ENCODE measurements around the gene C2orf92. TPM values are rescaled to one million over a fixed set of nuclear protein-coding genes. Genes with fewer than 3 reads are reported as not detected.
"Not testable (repeated sequence)": the region's sequence is repeated elsewhere in the genome, so short reads cannot be mapped to it uniquely, and the experiment has no call there.

The C2orf92 gene
- 3.3 and 6.2 TPM in 2 replicates for total RNA-seq (ENCODE audit: low replicate concordance)

- TF ChIP-seq CTCF (IDR thresholded peaks at IDR 0.05) (no peak), EZH2 (IDR thresholded peaks at IDR 0.05) (no peak), EZH2phosphoT487 (IDR thresholded peaks at IDR 0.05) (no peak)
- no peaks in the 10 kb centered on the region for H4K20me1 ChIP-seq (ENCODE audit: low read depth)
- no peaks in the 10 kb centered on the region for H3K9me3 ChIP-seq (ENCODE audit: low read depth)
- no peaks in the 10 kb centered on the region for H3K36me3 ChIP-seq
- no peaks in the 10 kb centered on the region for H3K36me3 Mint-ChIP-seq
- H3K4me2 ChIP-seq, result no peak within 1 kb of the TSS
- no peak within 1 kb of the TSS for H3K9ac ChIP-seq
- no peak within 1 kb of the TSS for H2AFZ ChIP-seq (replicated peaks)
- H3K27ac Mint-ChIP-seq, result no peak within 1 kb of the TSS
- peaks cover 9% of the 10 kb centered on the region for H3F3A ChIP-seq (ENCODE audit: low read depth)
- DNase-seq (ENCODE audit: low spot score), result no peak
- H3K79me2 ChIP-seq (ENCODE audit: low read depth), result no peaks in the 10 kb centered on the region
- H3K27me3 ChIP-seq, result no peaks in the 10 kb centered on the region
- no peak within 1 kb of the TSS for H3K27ac ChIP-seq
- H3K4me3 Mint-ChIP-seq, result no peak within 1 kb of the TSS
- peaks cover 4% of the 10 kb centered on the region for H3K4me1 Mint-ChIP-seq
- no peaks in the 10 kb centered on the region for H3K4me1 ChIP-seq
- H3K4me3 ChIP-seq, result no peak within 1 kb of the TSS
- H3K9me3 Mint-ChIP-seq, result no peaks in the 10 kb centered on the region
- H3K27me3 Mint-ChIP-seq (ENCODE audit: insufficient read depth, low read depth), result no peaks in the 10 kb centered on the region
These were observed at the start of gene C2orf92 for GRCh38 chr2:97669448-97669847. Gene C2orf92, plus strand, starts transcription at chr2:97669713. Its CDS starts 76 bp downstream, at chr2:97669789.

DNA sequence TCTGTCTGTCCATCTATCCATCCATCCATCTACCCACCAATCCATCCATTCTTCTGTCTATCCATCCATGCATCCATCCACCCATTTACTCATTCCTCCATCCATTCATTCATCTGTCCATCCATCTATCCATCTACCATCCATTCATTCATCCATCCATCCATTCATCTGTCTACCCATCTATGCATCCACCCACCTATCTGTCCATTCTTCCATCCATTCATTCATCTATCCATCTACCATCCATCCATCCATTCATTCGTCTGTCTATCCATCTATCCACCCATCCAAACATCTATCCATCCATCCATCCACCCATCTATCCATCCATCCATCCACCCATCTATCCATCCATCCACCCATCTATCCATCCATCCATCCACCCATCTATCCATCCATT lies 49.0 kb upstream of the C2orf92 start:
- not testable (repeated sequence) for H3K4me1 ChIP-seq; H3K36me3 Mint-ChIP-seq; H4K20me1 ChIP-seq (ENCODE audit: low read depth); H3K27ac Mint-ChIP-seq; H3K9ac ChIP-seq; H3K27ac ChIP-seq; H3F3A ChIP-seq (ENCODE audit: low read depth); H3K9me3 ChIP-seq (ENCODE audit: low read depth); H3K36me3 ChIP-seq; H3K9me3 Mint-ChIP-seq; H3K79me2 ChIP-seq (ENCODE audit: low read depth); H3K27me3 ChIP-seq; DNase-seq (ENCODE audit: low spot score); H3K27me3 Mint-ChIP-seq (ENCODE audit: insufficient read depth, low read depth); H3K4me3 ChIP-seq; H3K4me2 ChIP-seq; H2AFZ ChIP-seq (replicated peaks)
- H3K4me1 Mint-ChIP-seq, result peaks cover 10% of the 10 kb centered on the region
- peak overlapping the region; percentile 5 for H3K4me3 Mint-ChIP-seq

DNA sequence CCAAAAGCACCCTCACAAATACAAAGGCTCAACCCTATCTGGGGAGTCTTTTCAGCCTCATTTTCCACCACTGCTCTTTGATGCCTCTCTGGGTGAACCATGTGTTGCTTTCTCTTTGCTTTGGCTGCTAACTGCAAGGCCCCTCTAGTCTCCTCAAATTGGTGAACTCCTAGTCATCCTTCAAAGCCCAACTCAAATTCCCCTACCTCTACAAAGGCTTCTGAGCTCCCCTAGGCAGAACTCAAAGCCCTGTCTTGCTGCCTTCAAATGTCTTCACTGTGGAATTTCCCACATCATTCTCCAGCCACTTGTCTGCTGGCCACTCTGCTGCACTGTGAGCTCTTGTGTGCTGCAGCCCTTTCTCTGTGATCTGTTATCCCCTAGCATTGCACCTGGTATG lies 46.5 kb upstream of the C2orf92 start:
- H3K27ac Mint-ChIP-seq, result peak overlapping the region; percentile 18
- peaks cover 10% of the 10 kb centered on the region for H3K4me1 Mint-ChIP-seq
- H3K9ac ChIP-seq; H3K4me2 ChIP-seq; H3K4me1 ChIP-seq; H3K27me3 Mint-ChIP-seq (ENCODE audit: insufficient read depth, low read depth); H4K20me1 ChIP-seq (ENCODE audit: low read depth); DNase-seq (ENCODE audit: low spot score); H2AFZ ChIP-seq (replicated peaks); H3K36me3 ChIP-seq; H3K4me3 ChIP-seq; H3K27ac ChIP-seq; H3F3A ChIP-seq (ENCODE audit: low read depth); H3K36me3 Mint-ChIP-seq; H3K9me3 ChIP-seq (ENCODE audit: low read depth); H3K4me3 Mint-ChIP-seq; H3K9me3 Mint-ChIP-seq; H3K27me3 ChIP-seq; H3K79me2 ChIP-seq (ENCODE audit: low read depth): not testable (repeated sequence)

DNA sequence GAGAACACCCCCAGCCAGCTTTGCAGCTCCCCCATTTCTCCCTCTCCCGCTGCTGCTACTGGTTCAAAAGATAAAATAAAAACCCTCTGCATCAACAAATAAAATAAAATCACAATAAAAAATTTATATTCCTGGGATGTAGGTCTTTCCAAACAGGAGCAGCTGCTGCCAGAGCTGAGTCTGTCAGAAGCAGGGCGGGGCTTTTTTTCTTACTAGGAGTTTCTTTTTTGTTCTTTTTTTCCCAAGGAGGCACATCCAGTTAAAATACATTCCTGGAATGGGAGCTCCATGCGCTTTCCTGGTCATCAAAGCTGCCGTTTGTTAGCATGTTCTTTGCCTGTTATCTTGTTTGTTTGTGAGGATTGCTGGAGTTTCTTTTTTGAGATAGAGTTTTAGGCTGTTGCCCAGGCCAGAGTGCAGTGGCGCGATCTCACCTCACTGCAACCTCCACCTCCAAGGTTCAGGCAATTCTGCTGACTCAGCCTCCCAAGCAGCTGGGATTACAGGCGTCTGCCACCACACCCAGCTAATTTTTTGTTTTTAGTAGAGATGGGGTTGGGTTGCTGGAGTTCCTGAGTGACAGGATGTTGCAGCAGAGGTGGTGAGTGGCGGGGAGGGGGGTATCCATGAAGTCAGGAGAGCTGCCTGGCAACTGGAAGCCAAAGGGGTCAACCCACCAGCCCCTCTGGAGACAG lies 44.0 kb upstream of the C2orf92 start:
- H3K9ac ChIP-seq; H3K4me2 ChIP-seq; H3F3A ChIP-seq (ENCODE audit: low read depth); H2AFZ ChIP-seq (replicated peaks); H3K27me3 ChIP-seq; H3K4me3 ChIP-seq; H3K4me3 Mint-ChIP-seq; H3K9me3 ChIP-seq (ENCODE audit: low read depth); H3K79me2 ChIP-seq (ENCODE audit: low read depth); DNase-seq (ENCODE audit: low spot score); H3K36me3 Mint-ChIP-seq; H4K20me1 ChIP-seq (ENCODE audit: low read depth); H3K27me3 Mint-ChIP-seq (ENCODE audit: insufficient read depth, low read depth); H3K4me1 Mint-ChIP-seq; H3K27ac ChIP-seq; H3K36me3 ChIP-seq; H3K9me3 Mint-ChIP-seq; H3K27ac Mint-ChIP-seq; H3K4me1 ChIP-seq: not testable (repeated sequence)

- not testable (repeated sequence) for H3K4me2 ChIP-seq; DNase-seq (ENCODE audit: low spot score); H3K4me3 Mint-ChIP-seq; H3K36me3 ChIP-seq; H4K20me1 ChIP-seq (ENCODE audit: low read depth); H3F3A ChIP-seq (ENCODE audit: low read depth); H3K27me3 Mint-ChIP-seq (ENCODE audit: insufficient read depth, low read depth); H3K4me3 ChIP-seq; H3K4me1 Mint-ChIP-seq; H3K27me3 ChIP-seq; H3K9me3 Mint-ChIP-seq; H3K27ac Mint-ChIP-seq; H3K4me1 ChIP-seq; H2AFZ ChIP-seq (replicated peaks); H3K79me2 ChIP-seq (ENCODE audit: low read depth); H3K27ac ChIP-seq; H3K36me3 Mint-ChIP-seq; H3K9ac ChIP-seq; H3K9me3 ChIP-seq (ENCODE audit: low read depth)
These were observed 43.5 kb upstream of the C2orf92 start for GRCh38 chr2:97626049-97626430.

Data from neural progenitor cell (in vitro differentiated cells).